Lower leg skin (tissue), 3 donors: ENCODE results near the gene POLD1.

ENCODE experiments used
- POLR2A ChIP-seq, 2 donors: fragments of 450-650 bp; IDR thresholded peaks; one replicate each; pipeline ENCODE4 v1.6.1; 2016 to 2017; ENCODE audit warnings: antibody characterized with exemption in 2 of 2, mild to moderate bottlenecking in 1 of 2, moderate library complexity in 1 of 2
- TF ChIP-seq, protein P1 (sequence below), 3 donors: fragments of 450-650 bp; IDR thresholded peaks; one replicate each; pipeline ENCODE4 v1.5.1; 2016; ENCODE audit warnings: antibody characterized with exemption in 3 of 3, mild to moderate bottlenecking in 3 of 3, moderate library complexity in 2 of 3

DNA sequence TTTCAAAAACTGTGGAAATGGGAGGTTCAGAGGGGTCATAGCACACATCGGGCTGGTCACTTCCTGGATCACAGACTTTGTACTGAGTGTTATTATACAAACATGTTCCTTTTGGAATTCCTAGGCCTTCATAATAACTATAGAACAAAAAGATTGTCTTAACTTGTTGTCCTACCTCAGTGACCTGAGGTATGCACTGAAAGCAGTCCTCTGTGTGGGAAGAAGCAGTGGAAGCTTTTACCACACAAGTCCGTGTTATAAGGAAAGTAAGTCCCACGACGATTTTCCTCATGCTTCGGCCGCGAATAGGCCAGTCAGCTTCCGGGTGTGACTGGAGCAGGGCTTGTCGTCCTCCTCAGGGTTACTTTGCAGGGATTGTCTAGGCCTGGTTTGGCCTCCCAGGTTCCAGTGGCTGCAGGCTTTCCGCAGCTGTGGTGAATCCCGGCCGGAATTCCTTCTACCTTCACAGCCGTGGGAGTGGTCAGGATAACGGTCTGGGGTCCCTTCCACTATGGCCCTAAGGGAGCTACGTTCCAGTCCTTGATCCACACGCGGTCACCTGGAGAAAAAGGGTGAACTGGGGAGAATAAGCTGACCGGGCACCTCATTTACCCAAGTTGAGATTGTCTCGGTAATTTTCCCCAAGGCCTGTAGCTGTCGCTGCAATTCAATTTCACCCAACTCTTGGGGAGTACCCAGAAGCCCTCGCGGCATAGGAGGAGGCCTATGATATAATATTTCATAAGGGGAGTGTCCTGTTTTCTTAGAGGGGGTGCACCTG lies 34.7 kb upstream of the POLD1 start:
- TF ChIP-seq, protein P1, sequence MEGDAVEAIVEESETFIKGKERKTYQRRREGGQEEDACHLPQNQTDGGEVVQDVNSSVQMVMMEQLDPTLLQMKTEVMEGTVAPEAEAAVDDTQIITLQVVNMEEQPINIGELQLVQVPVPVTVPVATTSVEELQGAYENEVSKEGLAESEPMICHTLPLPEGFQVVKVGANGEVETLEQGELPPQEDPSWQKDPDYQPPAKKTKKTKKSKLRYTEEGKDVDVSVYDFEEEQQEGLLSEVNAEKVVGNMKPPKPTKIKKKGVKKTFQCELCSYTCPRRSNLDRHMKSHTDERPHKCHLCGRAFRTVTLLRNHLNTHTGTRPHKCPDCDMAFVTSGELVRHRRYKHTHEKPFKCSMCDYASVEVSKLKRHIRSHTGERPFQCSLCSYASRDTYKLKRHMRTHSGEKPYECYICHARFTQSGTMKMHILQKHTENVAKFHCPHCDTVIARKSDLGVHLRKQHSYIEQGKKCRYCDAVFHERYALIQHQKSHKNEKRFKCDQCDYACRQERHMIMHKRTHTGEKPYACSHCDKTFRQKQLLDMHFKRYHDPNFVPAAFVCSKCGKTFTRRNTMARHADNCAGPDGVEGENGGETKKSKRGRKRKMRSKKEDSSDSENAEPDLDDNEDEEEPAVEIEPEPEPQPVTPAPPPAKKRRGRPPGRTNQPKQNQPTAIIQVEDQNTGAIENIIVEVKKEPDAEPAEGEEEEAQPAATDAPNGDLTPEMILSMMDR (IDR thresholded peaks at IDR 0.05), result no peak
- no peak for TF ChIP-seq POLR2A (IDR thresholded peaks at IDR 0.05)
